Erythroblast (primary cell): ENCODE data around the gene TRABD2B.

Experiments used
- DNase-seq, 2 experiments: peaks; one replicate each; lab custom pipeline; 2025; lab: John Stamatoyannopoulos, UW
- GATA1 ChIP-seq: IDR thresholded peaks from 2 replicates; pipeline ENCODE4 v1.6.1; 2011; ENCODE audit warnings: low read depth, mild to moderate bottlenecking, control low read depth, low read length, moderate library complexity
- POLR2A ChIP-seq: IDR thresholded peaks from 2 replicates; pipeline ENCODE4 v1.6.1; 2011; ENCODE audit warnings: mild to moderate bottlenecking, low read length

TRABD2B gene

GRCh38 chr1:48003741-48004531, 6.8 kb upstream of the TRABD2B start:
- no peak for DNase-seq
- TF ChIP-seq POLR2A, result no peak

DNA sequence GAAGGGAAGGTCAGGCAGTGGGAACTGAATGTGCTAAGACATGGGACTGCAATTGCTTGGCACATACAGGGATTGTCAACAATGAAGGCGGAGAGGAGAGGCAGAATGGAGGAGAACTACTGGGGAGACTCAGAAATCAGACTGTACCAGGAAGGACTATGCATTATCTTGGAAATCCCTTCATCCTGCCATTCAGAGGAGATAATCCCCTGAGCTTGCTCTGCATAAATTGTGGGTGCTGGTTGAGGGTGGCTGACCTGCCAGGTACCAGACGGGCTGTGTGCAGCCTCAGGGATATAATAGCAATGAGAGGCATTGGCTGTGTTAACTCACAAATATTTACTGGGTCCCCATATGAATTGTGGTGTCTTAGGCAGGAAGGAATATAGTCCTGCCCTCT, 5.0 kb upstream of the TRABD2B start:
- DNase-seq, result no peak
- TF ChIP-seq POLR2A (no peak), GATA1 (no peak)

- no peak for DNase-seq
- TF ChIP-seq POLR2A (no peak), GATA1 (no peak)
These were observed 4.5 kb upstream of the TRABD2B start for GRCh38 chr1:48001696-48002095.

- no peak for TF ChIP-seq GATA1
- no peak for TF ChIP-seq POLR2A
- DNase-seq, result no peak
These were observed 3.7 kb upstream of the TRABD2B start for GRCh38 chr1:48000883-48001282.

DNA sequence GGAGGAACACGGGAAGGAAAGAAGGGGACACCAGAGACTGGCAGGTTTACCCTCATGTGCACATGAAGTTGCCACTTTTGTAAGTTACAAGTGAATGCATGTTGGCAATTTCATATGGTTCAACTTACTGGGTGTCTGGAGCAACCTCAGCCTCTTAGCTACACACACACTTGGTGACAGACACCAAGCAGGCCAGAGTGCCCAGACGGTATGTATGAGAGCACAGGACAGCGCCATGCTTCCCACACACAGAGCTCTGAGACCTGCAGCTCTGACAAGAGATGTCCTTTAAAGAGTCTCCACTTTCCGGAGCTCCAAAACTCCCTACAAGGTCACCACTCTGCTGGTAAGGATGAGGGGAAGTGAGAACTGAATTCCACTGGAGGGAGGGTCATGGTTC, 1.9 kb upstream of the TRABD2B start:
- TF ChIP-seq GATA1 (no peak), POLR2A (no peak)
- no peak for DNase-seq

GRCh38 chr1:47998396-47998990, 1.3 kb upstream of the TRABD2B start:
- no peak for DNase-seq
- TF ChIP-seq POLR2A (no peak), GATA1 (no peak)

DNA sequence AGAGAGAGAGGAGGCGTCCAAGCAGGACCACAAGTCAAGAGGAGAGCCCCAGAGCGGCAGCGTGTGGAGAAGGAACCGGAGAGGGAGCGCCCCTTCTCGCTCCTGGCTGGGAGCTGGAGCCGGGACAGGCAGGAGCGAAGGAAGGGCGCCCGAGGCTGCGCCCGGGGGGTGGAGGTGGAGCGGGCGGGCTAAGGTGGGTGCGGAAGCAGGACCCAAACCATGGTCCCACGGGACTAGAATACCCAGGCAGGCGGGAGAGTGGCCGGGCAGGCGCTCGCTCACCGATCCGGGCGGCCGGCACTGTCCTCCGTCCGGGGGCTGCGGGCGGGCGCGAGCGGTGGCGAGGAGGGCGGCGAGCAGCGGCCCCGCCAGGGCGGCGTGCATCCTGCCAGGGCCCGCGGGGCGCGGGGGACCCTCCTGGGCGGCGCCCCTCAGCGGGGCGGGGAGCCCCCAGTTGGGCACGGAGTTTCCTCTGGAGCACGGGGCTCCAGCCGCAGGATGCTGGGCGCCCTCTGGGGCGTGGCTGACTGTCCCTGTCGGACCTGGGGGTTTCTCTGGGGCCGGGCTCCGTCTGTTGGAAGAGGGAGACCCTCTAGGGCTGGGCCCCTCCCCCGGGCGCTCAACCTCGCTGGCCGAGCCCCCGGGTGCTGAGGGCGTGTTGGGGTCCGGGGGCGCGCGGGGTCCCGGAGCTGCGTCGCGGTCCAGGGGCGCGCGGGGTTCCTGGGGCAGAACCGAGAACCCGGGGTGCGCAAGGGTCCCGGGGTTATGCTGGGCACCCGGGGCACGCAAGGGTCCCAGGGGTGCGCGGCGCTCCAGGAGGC, 569 bp downstream of the TRABD2B start:
- no peak for DNase-seq
- no peak for TF ChIP-seq GATA1
- TF ChIP-seq POLR2A, result no peak

DNA sequence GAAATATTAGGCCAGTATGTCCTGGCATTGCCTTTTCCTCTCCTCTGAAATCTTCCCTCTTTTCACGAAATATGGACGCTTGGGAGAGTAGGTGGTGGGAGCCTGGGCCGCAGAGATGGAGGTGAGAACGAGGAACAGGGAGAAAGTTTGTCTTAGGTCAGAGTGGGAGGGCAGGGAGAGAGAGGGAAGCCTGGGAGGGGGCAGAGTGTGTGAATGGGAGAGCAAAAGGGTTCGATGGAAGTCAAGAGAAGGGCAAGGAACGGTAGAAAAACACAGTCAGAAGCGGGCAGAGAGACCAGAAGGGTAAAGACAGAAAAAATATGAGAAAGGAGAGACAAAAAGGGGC, 1.2 kb downstream of the TRABD2B start:
- TF ChIP-seq GATA1, result no peak
- TF ChIP-seq POLR2A, result no peak
- no peak for DNase-seq

- no peak for DNase-seq
- TF ChIP-seq POLR2A (no peak), GATA1 (no peak)
These were observed 1.7 kb downstream of the TRABD2B start for GRCh38 chr1:47995306-47996050.

GRCh38 chr1:47993881-47994625, 3.1 kb downstream of the TRABD2B start:
- no peak for DNase-seq
- TF ChIP-seq POLR2A, result no peak
- no peak for TF ChIP-seq GATA1

DNA sequence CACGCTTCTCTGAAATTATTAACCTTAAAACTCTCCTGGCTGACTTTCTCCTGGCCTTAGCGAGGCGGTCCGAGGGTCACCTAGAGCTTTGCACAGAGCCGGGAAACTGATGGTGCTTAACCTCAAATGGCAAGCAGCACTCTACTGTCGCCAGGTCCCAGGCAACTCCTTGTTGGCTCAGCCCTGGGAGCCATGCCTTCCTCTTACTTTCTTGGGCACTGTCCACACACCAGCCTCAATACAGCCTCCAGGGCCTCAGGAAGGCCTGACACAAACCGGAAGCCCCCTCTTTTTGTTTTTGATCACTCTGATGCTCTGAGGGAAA, 3.8 kb downstream of the TRABD2B start:
- no peak for TF ChIP-seq GATA1
- TF ChIP-seq POLR2A, result no peak
- no peak for DNase-seq

GRCh38 chr1:47992720-47993415, 4.3 kb downstream of the TRABD2B start:
- TF ChIP-seq POLR2A (no peak), GATA1 (no peak)
- no peak for DNase-seq
